Activated CD8-positive, alpha-beta memory T cell treated with anti-CD3 and anti-CD28 coated beads, Interleukin-2, amount 50 U/mL, for 4 hours (primary cell): ENCODE data around the gene SIX6.

Source experiments
- DNase-seq: peaks from one replicate; pipeline ENCODE4 v3.0.0-alpha.2; 2020

The SIX6 gene

GRCh38 chr14:60514741-60515491 lies 6.0 kb downstream of the SIX6 start:
- no peak for DNase-seq

GRCh38 chr14:60515511-60516289 lies 6.8 kb downstream of the SIX6 start:
- no peak for DNase-seq

GRCh38 chr14:60532442-60532841 lies 23.5 kb downstream of the SIX6 start:
- DNase-seq, result no peak

GRCh38 chr14:60537663-60538062 lies 28.7 kb downstream of the SIX6 start:
- DNase-seq, result no peak

GRCh38 chr14:60544659-60545058 lies 35.7 kb downstream of the SIX6 start:
- DNase-seq, result no peak

GRCh38 chr14:60553808-60554207 lies 44.9 kb downstream of the SIX6 start:
- no peak for DNase-seq

- DNase-seq, result no peak
Observed at GRCh38 chr14:60561845-60562746, 53.1 kb downstream of the SIX6 start.
